ENCODE measurements around the gene SSC4D.
"Not testable (repeated sequence)": the region's sequence is repeated elsewhere in the genome, so short reads cannot be mapped to it uniquely, and the experiment has no call there.

The SSC4D gene

DNA sequence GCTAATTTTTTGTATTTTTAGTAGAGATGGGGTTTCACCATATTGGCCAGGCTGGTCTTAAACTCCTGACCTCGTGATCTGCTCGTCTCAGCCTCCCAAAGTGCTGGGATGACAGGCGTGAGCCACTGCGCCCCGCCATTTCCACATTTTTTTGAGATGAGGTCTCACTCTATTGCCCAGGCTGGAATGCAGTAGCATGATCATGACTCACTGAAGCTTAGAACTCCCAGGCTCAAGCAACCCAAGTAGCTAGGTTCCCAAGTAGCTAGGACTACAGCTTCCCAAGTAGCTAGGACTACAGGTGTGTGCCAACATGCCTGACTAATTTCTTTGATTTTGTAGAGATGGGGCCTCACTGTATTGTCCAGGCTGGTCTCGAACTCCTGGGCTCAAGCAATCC is 11.6 kb upstream of the SSC4D start:
- not testable (repeated sequence) for DNase-seq (ENCODE audit: low read depth)

- not testable (repeated sequence) for DNase-seq (ENCODE audit: low read depth)
Observed at GRCh38 chr7:76417654-76418310, 8.3 kb upstream of the SSC4D start.

- no peak for DNase-seq (ENCODE audit: low read depth)
Observed at GRCh38 chr7:76412249-76412648, 2.8 kb upstream of the SSC4D start.

DNA sequence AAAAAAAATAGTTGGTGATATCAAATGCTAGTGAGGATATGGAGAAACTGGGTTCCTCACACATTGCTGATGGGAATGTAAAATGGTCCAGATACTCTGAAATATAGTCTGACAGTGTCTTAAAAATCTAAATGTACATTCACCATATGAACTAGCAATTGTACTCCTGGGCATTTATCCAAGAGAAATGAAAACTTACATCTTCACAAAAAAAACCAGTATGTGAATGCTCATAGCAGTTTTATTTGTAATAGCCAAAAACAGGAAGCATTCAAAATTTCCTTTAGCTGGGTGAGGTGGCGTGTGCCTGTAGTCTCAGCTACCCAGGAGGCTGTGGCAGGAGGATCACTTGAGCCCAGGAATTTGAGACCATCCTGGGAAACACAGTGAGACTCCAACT is 2.1 kb upstream of the SSC4D start:
- no peak for DNase-seq (ENCODE audit: low read depth)

- DNase-seq (ENCODE audit: low read depth): no peak
Observed at GRCh38 chr7:76408121-76408560, 1.4 kb downstream of the SSC4D start.

- DNase-seq (ENCODE audit: low read depth): no peak
Observed at GRCh38 chr7:76407718-76408117, 1.8 kb downstream of the SSC4D start.

GRCh38 chr7:76405738-76406137 is 3.8 kb downstream of the SSC4D start:
- DNase-seq (ENCODE audit: low read depth): no peak

DNA sequence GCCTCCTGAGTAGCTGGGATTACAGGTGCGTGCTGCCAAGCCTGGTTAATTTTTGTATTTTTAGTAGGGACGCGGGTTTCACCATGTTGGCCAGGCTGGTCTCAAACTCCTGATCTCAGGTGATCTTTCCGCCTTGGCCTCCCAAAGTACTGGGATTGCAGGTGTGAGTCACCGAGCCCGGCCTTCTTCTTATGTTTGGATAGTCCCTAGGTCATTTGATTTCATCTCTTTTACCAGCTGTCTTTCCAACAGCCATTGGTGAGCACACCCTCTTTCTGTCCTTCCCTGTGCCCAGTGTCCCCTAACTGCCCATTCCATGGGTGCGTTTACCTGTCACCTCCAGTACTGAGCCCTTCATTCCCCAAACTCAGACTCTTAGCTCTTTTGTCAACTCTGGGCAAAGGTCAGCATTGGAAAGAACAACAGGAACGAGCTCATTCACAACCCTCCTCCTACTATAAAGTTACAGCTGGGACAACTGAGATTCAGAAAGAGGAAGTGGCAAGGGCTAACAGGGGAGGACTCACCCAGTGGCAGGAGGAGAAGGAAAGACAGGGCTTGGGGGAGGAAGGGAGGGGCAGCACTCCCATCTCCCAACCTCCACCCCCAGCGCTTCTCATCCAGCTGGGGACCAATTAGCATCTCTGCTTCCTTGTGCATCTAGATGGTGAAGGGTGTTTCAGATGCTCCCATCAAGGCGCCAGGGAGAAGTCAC is 5.6 kb downstream of the SSC4D start:
- no peak for DNase-seq (ENCODE audit: low read depth)

DNA sequence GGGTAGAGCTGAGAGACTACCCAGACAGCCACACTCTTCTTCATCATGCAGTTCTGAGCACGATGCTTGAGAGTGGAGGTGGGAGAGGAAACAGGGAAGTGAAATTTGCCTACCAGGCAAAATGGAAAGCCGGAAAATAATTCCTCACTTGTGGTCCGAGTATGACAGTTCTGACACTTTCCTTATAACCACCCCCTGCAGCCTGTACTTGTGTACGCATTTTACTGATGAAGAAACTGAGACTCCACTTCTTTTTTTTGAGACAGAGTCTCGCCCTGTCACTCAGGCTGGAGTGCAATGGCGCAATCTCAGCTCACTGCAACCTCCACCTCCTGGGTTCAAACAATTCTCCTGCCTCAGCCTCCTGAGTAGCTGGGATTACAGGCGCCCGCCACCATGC is 6.4 kb downstream of the SSC4D start:
- not testable (repeated sequence) for DNase-seq (ENCODE audit: low read depth)

DNA sequence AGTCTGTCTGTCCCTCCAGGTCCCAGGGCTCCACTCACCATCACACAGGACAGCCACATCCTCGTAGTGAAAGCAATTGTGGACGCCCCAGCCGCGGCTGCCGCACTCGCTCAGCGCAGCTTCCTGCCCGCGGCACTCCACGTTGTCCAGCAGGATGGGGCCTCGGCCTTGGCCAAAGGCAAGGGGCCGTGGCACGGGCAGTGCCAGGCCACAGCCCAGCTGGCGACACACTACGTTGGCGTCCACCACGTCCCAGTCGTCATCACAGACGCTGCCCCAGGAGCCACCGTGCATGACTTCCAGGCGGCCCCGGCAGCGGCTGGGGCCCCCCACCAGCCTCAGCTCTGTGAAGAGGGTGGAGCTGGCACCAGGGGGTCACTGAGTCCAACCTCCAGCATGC is 9.2 kb downstream of the SSC4D start:
- no peak for DNase-seq (ENCODE audit: low read depth)

DNA sequence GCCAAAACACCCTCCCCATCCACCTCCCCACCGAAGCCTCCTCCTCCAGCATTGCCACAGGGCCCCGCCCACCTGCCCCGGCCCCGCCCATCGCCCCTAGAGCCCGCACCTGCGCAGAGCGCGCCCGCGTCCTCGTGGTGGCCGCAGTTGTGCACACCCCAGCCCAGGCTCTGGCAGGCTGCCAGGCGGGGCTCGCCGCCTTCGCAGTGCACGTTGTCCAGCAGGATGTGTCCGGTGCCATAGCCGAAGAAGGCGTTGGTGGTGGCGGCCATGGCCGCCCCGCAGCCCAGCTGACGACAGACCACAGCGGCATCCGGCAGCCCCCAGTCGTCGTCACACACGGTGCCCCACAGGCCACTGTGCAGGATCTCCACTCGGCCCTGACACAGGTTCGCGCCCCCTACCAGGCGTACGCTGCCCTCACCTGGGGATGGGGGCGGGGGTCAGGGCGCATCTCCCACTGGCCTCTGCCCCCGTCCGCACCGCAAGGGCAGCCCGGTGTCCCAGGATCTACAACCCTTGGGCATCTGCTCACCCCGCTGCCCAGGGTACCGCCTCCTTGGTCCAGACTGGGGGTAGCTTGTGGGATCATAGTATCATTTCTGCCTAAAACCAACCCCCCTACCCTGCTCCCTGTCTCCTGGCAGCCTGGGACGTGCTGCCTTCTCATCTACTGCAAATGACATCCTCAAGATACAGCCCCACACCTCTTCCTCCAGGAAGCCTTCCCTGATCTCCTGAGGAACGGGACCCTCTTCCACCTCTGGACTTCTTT is 11.9 kb downstream of the SSC4D start:
- DNase-seq (ENCODE audit: low read depth): peak; percentile 80

- DNase-seq (ENCODE audit: low read depth): no peak
Observed at GRCh38 chr7:76396864-76397263, 12.6 kb downstream of the SSC4D start.

GRCh38 chr7:76395965-76396726 is 13.4 kb downstream of the SSC4D start:
- DNase-seq (ENCODE audit: low read depth): no peak

DNA sequence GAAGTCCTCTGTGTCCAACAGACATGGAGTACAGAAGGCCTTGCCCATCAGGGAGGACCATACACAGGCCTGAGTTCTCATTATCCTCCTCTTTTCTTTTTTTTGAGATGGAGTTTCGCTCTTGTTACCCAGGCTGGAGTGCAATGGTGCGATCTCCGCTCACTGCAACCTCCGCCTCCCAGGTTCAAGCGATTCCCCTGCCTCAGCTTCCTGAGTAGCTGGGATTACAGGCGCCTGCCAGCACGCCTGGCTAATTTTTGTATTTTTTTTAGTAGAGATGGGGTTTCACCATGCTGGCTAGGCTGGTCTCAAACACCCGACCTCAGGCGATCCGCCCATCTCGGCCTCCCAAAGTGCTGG is 13.9 kb downstream of the SSC4D start:
- DNase-seq (ENCODE audit: low read depth): not testable (repeated sequence)

DNA sequence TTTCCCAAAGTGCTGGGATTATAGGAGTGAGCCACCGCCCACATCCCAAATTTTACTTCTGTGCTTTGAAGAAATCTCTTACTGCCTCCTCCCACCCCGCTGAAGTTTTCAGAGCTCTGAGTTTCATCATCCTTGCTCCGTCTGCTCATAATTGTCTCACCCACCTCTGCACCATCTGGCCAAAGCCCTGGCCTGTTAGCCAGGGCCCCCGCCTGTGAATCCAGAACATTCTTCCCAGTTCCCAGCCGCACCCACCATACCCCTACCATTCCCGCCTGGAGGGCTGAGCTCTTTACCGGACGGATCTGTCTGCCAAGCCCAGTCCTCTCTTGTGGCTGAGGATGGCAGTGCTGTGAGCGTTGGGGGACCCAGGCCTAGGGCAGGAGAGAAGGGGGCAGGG is 14.5 kb downstream of the SSC4D start:
- no peak for DNase-seq (ENCODE audit: low read depth)

DNA sequence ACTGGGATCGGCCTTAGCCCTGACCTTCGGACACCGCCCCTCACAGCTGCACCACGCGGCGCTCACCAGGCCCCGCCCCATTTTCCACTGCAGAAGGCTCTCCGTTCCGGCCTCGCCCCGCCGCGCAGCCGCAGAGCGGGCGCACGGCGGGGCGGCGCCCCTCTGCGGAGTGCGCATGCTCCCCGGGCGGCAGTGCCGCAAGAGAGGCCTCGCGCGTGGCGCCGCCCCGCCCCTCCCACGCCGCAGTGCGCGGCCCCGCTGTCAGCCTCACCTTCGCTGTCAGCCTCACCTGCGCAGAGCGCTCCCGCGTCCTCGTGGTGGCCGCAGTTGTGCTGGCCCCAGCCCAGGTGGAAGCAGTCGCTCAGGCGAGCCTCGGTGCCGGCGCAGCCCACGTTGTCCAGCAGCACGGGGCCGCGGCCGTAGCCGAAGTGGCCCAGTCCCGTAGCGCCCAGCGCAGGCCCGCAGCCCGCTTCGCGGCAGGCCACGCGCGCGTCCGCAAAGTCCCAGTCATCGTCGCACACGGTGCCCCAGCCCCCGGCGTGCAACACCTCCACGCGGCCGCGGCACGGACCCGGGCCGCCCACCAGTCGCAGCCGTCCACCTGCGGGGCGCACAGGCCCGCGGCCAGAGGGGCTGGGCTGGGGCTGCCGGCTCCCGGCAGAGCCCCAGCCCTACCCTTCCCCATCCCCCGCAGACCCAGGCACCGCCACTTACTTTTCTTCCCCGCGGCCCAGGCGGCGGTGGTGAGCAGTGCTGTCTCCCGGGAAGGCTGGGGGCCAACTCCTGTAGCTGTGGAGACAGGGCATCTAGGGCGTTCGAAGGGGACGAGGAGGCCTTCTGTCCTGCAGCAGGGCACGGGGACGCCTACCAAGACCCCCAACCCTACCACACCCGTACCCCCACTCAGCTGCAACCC is 16.1 kb downstream of the SSC4D start:
- peak; percentile 94 for DNase-seq (ENCODE audit: low read depth)

DNA sequence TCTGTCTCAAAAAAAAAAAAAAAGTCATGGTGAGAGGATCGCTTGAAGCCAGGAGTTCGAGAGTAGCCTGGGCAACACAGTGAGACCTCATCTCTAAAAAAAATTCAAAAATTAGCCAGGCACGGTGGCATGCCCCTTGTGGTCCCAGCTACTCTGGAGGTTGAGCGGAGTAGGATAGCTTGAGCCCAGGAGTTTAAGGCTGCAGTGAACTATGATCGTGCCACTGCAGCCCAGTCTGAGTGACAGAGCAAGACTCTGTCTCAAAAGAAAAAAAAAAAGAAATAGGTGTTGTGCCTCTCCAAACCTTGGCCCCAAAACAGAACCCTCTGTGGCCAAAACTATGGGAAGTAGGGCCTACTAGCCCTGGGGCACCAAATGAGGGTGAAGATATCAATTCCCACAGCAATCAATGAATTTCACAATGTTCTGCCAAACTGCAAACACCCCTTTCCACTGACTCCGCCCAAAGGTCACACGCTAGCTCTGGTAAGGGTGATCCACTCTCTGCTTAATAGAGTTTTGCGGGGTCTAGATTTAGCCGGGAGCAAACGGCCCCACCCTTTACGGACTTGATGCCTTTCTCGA is 16.9 kb downstream of the SSC4D start:
- no peak for DNase-seq (ENCODE audit: low read depth)

DNA sequence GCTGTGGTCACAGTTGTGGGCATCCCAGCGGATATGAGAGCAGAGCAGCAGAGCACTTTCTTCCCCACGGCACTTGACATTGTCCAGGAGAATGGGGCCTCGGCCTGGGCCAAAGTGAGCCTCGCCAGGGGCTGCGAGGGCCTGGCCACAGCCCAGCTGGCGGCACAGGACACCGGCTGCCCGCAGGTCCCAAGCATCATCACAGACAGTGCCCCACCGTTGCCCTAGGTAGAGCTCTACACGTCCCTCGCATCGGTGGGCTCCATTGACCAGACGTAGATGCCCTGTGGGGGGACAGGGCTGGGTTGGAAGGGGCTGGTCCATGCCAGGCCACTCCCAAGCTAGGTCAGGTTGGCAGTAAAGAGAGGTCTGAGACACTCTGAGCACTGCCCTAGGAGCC is 19.4 kb downstream of the SSC4D start:
- no peak for DNase-seq (ENCODE audit: low read depth)

DNA sequence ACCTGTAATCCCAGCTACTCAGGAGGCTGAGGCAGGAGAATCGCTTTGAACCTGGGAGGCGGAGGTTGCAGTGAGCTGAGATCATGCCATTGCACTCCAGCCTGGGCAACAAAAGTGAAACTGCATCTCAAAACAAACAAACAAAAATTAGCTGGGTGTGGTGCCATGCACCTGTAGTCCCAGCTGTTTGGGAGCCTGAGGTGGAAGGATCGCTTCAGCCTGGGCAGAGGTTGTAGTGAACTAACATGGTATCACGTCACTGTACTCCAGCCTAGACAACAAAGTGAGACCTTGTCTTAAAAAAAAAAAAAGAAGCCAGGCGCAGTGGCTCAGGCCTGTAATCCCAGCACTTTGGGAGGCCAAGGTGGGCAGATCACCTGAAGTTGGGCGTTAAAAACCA is 21.7 kb downstream of the SSC4D start:
- DNase-seq (ENCODE audit: low read depth): not testable (repeated sequence)

DNA sequence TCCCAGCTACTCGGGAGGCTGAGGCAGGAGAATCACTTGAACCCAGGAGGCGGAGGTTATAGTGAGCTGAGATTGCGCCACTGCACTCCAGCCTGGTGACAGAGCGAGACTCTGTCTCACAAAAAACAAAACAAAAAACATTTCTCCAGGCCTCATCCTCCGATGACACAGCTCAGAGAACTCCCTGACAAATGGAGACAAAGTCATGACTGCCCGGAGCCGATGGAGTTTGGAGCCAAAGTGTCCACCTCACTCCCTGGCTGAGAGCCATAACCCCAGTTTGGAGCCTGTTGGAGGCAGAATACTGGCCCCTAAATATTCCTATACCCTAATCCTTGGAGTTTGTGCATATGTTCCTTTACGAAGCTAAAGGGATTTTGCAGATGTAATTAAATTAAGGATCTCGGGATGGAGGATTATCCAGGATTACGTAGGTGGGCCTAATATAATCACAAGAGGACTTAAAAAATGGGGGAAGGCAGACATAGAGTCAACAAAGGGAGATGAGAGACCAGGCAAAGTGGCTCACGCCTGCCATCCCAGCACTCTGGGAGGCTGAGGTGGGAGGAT is 22.7 kb downstream of the SSC4D start:
- DNase-seq (ENCODE audit: low read depth): no peak

Data from activated T-cell treated with anti-CD3 and anti-CD28 coated beads for 48 hours (primary cell).